Activated CD4-positive, alpha-beta T cell treated with anti-CD3 and anti-CD28 coated beads for 4 hours (primary cell): ENCODE results near the gene MVB12B.

ENCODE experiments used
- DNase-seq, 2 donors: peaks; one replicate each; pipeline ENCODE4 v3.0.0-alpha.2; 2020

The MVB12B gene

GRCh38 chr9:126436545-126437267, 110.1 kb downstream of the MVB12B start:
- DNase-seq: no peak

GRCh38 chr9:126437268-126437666, 110.6 kb downstream of the MVB12B start:
- DNase-seq: no peak

DNA sequence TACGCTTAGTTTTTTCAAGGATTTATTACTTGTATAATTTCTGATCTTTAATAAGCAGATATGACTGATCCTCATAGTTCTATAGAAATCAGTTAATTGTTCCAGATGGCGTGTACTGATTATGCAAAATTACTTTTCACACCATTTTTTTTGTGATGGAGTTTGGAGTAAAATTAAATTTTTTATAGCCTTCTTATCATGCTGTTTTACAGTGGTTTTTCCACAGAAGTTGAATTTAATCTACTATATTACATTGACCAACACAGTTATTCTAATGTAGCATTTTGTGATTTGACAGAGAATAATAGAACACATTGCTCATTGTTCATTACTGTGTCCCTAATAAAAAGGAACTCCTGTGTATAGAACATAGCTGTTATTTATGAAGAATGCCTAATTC, 111.1 kb downstream of the MVB12B start:
- no peak for DNase-seq

DNA sequence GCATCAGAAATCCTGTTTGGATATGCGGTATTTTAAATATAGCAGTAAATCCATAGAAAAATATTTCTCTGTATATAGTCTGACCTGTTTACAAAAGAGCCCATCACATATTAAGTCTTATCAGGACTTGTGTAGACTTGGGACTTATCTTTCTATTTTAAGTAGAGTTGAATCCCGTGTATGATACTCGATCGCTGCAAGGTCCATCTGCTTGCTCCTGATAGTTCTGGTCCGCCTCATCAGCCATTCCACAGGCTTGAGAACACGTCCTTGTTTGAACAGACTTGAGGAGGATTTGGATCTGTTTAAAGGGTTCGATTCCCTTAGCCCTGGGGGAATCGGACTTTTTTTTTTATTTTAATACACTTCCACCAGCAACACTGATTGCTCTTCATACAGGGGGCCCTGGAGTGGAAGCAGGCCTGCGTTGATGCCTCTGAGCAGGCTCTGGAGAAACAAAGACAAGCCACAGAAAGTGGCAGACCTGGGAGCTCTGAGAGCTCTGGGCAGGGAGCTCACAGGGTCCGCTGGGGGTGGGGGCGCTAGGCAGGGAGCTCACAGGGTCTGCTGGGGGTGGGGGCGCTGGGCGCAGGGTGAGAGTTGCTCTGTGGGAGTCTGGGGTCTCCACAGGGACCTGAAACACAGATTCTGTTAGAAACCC, 112.2 kb downstream of the MVB12B start:
- no peak for DNase-seq

DNA sequence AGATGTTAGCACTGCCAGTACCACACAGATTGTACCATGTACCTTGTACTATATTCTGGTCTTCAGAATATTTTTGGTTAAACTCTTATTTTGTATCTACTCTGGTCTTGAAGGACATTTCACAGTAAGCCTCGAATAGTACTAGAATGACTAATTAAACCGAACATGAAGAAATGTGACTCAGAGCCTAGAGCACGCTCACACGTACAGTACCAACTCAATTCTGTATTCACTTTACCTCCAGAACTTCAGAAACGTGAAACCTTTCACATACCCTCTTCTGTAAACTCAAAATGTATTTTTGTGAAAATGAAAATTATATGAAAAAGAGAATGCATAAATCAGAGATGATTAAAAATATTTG, 112.8 kb downstream of the MVB12B start:
- DNase-seq: no peak

DNA sequence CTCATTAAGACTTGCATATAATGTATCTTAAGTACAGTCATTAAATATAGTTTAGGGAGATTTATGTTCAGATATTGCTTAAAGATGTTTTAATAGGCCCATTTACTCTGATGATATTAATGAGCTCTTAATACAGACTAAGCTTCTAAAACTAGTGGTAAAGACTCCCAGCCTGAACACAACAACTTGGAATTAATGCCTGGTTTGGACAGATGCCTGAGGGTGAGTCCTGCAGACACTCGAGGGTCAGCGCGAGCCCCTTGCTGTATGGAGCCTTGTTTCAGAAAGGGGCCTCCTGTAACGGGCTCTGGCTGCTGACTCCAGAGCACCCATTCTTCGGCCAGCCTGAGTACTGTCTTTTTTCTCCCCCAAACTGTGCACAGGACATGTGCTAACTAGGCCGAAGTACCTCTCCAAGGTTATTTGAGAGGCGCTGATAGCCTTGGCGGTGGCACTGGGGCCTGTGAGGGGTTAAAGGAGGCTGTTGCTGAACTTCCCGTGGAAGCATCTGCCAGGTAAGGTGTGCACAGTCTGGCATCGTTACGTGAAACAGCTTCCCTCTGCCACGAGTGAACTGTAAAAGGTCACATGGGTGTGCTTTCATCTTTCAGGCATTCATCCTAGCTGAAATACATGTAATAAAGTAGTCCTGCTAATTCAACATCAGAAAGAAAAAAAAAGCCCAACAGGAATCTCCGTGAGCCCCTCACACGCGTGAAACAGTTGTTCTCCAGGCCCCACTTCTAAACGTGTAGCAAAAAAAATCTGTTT, 113.4 kb downstream of the MVB12B start:
- no peak for DNase-seq

DNA sequence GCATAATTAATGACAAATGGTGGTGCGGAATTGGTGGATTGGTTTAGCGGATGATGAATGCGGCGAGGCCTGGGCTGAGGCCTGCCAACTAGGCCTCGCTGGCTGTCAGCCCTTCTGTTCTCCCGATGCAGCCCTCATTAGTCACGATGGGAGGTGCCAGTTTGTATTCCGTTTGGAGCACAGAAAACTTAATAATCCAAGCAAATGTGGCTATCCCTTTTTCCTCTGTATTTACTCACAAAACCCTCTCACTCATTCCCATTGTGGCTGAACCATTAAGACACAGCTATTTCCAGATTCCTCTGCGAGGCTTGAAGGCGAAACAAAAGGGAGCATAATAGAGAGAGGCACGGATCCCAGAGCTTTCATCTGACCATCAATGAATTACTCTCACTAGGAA, 114.3 kb downstream of the MVB12B start:
- DNase-seq: no peak

- DNase-seq: no peak
Observed at GRCh38 chr9:126442636-126443035, 116.0 kb downstream of the MVB12B start.

- DNase-seq: no peak
Observed at GRCh38 chr9:126443144-126443543, 116.5 kb downstream of the MVB12B start.

DNA sequence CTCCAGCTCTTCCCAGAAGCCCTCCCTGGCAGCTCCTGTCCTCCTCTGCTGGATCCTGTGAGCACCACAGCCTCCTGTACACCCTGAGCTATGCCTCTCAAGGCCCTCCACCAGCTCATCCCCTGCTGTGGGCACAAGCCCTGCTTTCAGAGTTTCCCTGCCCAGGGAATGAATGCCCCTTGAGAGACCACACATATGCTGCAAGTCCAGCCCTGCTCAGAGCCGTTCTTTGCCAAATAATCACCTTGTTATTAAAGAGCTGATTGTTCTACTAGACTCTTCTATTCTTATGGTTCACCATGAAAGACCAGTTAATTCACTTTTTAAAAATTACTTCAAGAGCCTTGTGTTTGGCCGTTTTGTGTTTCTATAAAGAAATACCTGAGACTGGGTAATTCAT, 121.5 kb downstream of the MVB12B start:
- DNase-seq: no peak

GRCh38 chr9:126448865-126449577, 122.4 kb downstream of the MVB12B start:
- DNase-seq: no peak

GRCh38 chr9:126449725-126450667, 123.4 kb downstream of the MVB12B start:
- no peak for DNase-seq

- no peak for DNase-seq
Observed at GRCh38 chr9:126450668-126451205, 124.1 kb downstream of the MVB12B start.

DNA sequence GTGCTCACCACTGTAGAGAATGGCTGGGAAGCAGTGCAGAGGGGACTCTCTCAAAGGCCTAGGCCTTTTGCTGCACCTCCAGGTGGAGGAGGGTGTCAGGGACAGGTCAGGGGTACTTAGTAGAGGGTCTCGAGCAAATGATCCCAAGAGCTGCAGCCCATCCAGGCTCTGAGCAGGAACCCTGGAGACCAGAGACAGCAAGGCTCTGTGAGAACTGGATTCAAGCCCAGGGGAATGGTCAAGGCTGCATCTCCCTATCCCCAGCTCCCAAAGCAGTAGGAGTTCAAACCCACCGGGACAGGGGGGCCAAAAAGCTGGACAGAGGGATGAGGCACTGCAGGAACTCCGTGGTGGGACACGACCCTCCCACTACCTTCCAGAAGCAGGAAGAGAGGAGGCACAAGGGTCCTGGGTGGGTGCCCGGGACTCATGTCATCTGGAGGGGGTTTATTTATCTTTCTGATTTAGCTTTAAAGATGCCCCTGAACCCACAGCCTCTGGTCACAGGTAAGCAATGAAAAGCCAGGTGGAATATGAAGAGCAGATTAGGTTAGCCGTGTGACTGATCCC, 124.8 kb downstream of the MVB12B start:
- no peak for DNase-seq

GRCh38 chr9:126452106-126452505, 125.5 kb downstream of the MVB12B start:
- no peak for DNase-seq

- DNase-seq: no peak
Observed at GRCh38 chr9:126453156-126453963, 126.7 kb downstream of the MVB12B start.

DNA sequence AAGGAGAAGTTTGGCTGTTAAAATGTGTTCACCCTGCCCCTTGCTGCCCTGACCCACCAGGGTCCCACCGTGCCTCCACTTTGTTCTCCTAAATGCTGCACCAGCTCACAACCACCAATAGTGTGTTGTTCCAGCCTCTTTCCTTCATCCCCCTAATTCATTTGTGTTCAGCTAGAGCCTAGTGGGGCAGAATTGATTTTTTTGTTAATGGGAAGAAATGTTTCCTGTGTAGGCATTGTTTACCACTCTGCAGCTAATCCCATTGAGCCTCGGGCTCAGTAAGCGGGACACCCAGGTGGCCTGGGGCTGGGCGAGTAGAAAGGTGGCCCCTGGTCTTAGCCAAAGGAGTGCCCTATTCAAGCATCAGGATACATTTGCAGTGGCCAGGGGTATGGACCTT, 127.6 kb downstream of the MVB12B start:
- DNase-seq: no peak

DNA sequence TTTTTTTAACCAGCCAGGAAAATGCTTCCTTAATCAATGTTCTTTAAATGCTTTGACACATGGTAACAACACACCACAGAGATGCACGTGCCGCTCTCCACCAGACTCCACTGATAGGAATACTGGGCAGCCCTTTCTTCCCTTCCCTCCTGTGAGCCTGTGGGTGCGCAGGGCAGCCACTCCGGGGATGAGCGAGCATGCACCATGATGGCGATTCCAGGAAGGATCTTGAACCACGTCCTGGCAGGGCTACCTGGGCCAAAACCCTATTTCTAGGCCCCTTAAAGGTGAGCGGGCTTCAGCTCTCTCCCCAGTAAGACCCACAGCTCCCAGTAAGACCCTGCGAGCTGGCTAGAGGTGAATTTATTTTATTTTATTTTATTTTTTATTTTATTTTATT, 128.2 kb downstream of the MVB12B start:
- no peak for DNase-seq

- no peak for DNase-seq
Observed at GRCh38 chr9:126456441-126457174, 130.0 kb downstream of the MVB12B start.

- DNase-seq: no peak
Observed at GRCh38 chr9:126457175-126457547, 130.5 kb downstream of the MVB12B start.
